GM13976 (cell line): Measurements from ENCODE around the gene MYLK3.
A peak's percentile ranks its signal among the peaks of the same experiment; 100 is the strongest.

Experiments
- DNase-seq: peaks from one replicate; pipeline ENCODE4 v3.0.0; 2012; ENCODE audit warnings: low spot score
- CTCF ChIP-seq: IDR thresholded peaks from 2 replicates; pipeline ENCODE4 v1.5.1; 2012; ENCODE audit warnings: borderline replicate concordance, mild to moderate bottlenecking; ENCODE audit not compliant: insufficient read depth; ENCODE audit errors: extremely low read depth, missing control alignments, control extremely low read depth
- in situ Hi-C: fragments of 300-500 bp; cut with MboI; formaldehyde crosslinking; loops from one replicate; pipeline ENCODE4 v1.12.0; 2022; ENCODE audit warnings: low sequenced_read_pairs, mixed read lengths, inconsistent platforms; ENCODE audit not compliant: unreplicated experiment

Gene MYLK3

GRCh38 chr16:46746821-46747776 lies 1.0 kb downstream of the MYLK3 start:
- no peak for TF ChIP-seq CTCF
- in situ Hi-C loops: no loop called here
- DNase-seq: peak; percentile 16

DNA sequence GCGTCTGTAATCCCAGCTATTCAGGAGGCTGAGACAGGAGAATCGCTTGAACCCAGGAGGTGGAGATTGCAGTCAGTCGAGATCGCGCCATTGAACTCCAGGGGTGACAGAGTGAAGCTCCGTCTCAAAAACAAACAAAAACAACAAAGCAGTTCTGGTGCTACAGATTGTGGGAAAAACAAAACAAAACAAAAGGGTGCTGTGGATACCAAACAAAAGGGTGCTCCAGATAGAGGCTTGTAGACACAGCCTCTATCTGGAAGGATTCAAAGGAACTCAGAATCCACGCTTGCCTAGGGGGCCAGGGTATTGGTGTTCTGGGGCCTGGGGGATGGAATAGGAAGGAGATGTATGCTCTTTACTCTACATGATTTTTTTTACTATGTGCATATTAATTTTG lies 2.5 kb downstream of the MYLK3 start:
- DNase-seq: no peak
- in situ Hi-C loops: no loop called here

DNA sequence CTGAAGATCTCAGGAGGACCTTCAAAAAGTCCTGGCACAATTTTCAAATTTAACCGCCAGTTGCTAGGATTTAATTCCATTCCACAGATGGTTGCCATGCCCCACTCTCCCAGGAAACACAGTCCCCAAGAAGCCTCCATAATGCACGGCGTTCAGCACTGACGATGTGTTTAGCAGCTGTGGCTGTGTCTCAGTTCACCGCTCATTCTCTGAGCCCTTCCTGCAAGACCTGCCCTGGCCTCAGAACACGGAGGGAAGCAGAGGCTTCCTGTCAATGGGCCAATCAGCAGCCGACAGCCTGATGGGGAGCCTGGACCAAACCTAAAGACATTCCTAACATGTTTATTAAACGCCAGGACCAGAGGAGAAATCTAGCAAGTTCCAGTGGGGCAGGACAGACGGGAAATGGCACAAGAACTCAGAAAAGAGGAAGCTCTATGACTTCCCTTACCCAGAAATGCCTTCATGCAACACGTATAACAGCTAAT lies 4.9 kb downstream of the MYLK3 start:
- TF ChIP-seq CTCF: no peak
- DNase-seq: peak; percentile 74
- in situ Hi-C loops: no loop called here

More for the DNA sequence above, 2.5 kb downstream of the MYLK3 start:
- TF ChIP-seq CTCF: no peak

DNA sequence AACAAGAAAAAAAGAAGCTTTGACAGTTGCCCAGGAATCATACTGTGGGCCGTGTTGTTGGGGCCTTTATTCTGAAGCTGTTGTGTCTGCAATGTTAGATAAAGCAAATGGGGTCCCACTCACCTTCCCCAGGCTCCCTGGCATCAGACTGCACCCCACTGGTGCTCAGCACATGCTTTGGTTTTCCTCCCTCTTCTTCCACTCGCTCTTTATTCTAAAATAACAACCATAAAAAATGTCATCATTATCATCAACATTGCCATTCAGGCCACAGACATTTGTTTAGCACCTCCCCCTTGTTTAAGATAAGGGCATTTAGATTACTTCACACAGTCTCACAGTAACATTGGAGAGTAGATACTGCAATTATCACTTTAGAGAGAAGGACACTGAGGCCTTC lies 8.2 kb downstream of the MYLK3 start:
- no peak for DNase-seq
- TF ChIP-seq CTCF: no peak
- in situ Hi-C loops: no loop called here

GRCh38 chr16:46737621-46738214 lies 10.4 kb downstream of the MYLK3 start:
- TF ChIP-seq CTCF: no peak
- in situ Hi-C loops: no loop called here
- DNase-seq: no peak

GRCh38 chr16:46736695-46737094 lies 11.4 kb downstream of the MYLK3 start:
- in situ Hi-C loops: no loop called here
- no peak for TF ChIP-seq CTCF
- DNase-seq: no peak
